HG03108 (cell line): ENCODE measurements around the gene CACNA2D4.

Experiments
- ATAC-seq: cut with Tn5 transposase; IDR thresholded peaks from one replicate; pipeline ENCODE4 v1.9.1; 2021; ENCODE audit warnings: moderate library complexity; ENCODE audit not compliant: unreplicated experiment

Gene CACNA2D4

DNA sequence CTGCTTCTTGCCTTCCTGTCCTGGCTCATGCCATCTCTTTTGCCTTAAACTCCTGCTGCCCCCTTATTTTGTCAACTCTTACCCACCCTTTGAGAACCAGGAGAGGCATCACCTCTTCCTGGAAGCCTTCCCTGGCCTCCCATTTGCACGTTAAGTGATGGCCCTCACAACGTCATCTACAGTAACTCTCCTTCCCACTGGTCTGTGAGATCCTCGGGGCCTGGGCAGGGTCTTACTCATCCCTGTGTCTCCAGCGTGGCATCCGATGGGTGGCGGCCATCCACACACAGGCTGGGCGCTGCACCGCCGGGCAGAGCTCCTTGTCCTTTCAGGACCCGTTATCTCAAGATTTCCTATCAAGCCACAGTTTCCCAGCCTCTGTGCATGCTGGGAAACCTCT, 16.8 kb upstream of the CACNA2D4 start:
- ATAC-seq, result no peak

DNA sequence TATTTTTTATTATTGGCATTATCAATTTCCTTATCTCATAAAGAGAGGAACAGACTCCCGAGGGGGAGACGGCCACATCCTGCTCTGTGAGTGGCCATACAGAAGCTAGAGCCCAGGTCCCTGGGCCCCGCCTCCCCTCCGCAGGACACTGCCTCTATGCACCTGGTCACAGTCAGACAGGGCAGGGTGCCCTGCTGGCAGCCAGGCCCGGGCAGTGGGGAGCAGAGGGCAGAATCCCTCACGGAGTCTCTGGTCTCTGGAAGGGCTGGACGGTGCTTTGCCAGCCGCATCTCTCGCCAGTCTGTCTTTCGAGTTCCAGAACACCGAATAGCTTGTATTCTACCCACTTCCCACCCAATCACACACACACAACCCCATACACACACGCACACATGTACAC, 16.4 kb upstream of the CACNA2D4 start:
- no peak for ATAC-seq

DNA sequence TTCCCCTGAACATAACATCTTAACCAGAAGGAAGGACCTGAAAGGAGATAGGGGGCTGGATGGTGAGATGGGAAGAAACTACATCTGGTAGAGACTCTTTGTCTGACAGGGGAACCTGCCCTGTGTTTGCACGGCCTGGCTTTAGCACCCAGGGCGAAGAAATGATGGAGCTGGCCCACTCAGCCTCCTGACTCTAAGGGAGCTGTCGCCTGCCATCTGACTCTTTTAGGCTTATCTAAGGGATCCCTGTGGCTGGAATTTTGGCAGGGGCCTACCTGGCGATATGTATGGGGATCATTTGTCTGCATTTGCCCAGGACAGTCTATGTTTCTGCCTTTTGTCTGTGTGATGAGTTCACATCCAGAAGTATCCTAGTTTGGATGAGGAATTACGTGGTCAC, 15.6 kb upstream of the CACNA2D4 start:
- no peak for ATAC-seq

DNA sequence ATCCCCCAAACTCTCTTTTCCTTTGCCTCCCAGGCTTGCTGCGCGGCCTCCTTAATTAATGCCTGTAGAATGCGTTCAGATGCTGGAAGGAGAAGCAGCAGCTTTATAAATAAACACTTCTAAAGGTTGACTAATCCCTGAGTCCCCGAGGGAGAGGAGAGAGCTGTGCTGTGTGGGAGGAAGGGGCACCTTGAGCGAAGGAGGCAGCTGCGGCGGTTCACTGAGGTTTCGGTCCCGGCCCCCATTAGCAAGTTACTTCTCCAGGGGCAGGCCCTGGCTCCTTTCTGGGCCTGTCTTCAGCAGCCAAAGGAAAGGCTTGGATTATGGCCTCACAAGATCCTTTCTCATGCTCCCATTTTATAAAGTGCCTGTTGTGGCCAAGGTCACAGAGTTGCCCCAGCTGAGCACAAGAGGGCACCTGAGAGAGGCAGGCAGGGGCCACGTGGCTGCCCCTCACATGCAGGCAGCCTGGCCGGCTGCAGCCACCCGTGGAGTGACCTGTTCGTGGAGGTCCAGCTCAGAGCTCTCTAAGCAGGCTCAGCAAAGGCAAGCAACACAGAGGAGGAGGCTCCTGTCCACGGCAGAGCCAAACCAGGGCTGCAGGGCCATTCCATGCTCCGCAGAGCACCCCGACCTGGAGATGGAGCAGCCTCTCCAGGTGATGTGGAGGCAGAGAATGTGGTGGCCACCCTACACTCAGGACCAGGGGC, 15.0 kb upstream of the CACNA2D4 start:
- peak; percentile 44 for ATAC-seq

DNA sequence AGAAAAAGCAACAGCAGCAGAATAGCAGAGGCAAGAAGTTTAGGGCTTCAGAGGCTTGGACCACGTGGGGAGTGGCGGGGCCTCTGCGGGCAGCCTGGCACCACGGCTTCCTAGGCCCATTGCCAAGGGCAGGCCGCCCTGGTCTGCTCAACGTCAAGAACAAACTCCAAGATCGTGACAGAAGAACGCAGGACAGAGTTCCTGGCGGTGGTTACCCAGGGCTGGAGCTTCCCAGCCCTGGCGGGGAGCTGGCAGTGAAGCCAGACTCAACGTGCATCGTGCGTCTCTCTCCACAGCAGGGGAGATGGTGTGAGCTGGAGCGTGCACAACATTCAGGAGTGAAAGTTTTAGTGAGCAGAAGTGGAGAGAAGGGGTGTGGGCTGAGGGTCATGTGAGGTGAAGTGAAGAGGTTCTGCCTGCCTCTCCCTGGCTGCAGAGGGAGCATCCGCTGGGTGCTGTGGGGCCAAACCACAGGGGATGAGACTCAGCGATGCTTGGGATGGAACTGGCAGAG, 13.9 kb upstream of the CACNA2D4 start:
- no peak for ATAC-seq

DNA sequence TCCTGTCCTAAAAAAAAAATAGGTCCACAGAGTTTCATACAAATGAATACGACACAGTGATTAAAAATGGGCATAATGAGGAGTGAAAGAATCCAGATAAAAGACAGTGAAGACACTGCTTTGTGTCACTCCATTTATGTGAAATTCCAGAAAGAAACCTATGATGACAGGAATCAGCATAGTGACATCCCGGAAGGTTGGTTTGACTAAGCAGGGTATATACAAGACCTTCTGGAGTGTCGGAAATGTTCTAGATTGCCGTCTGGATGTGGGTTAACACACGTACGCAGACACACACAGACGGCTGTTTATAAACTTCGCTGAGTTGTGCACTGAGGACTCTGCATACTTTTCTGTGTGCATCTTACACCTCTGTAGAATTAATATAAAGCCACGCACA, 13.2 kb upstream of the CACNA2D4 start:
- no peak for ATAC-seq

DNA sequence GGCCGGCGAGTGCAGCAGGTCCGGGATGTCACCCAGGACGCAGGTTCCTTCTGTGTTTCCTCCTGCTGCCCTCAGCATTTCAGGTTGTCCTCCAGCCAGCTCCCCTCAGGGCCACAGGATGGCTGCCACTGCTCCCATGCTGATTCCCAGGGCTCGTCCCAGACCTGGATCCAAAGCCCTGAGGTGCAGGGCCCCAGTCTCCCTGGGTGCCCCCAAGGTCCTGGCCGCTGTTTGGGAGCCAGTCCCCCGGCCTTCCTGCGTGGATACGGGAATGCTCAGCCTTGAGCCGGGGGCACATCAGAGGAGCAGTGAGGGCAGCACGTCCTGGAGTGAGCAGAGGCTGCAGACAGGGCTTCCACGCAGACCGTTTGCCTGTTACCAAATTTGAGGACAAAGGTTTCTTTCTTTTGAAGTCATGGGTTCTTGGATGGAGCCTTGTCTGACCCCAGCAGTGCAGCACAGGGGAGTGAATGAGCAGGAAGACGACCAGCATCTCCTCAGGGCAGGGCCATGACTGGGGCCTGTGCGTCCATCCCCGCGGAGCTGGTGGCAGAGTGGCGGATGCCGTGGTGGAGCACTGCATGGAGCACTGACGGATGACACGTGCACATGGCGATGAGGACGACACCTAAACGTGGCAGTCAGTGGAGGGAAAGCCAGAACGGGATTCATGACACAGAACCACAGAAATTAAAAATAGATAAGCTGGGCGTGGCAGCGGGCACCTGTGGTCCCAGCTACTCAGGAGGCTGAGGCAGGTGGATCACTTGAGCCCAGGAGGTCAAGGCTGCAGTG, 12.5 kb upstream of the CACNA2D4 start:
- ATAC-seq, result no peak

DNA sequence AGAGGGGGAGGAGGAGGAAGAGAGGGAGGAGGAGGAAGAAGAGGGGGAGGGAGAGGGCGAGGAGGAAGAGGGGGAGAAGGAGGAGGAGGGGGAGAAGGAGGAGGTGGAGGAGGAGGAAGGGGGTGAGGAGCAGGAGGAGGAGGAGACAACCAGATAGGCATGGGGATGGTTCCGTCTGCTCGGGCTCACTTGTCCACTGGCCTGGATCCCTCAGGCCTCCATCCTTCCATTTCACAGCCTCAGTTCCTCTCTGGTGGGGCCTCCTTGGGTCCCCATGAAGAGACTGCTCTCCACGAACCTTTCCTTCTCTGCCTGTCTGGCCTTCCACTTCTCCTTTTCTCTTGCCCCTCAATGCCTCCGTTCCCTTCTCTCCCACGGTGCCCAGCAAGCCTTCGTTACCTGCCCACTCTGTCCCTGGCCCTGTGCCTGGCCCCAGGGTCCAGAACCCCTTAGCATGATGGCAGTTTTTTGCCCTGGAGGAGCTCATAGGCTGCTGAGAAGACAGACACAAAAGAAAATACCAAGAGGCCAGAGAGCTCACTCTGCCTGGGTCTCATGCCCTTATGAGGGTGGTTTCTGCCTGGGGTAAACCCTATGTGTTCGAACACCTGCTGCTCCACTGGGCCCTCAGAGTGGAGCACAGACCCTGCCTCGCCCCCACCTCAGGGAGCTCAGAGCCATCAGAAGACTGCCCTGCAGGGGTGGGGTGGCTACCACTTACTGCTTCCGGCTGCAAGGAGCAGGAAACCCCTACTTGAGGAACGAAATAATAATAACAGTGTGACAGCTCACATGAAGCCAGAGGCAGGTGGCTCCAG, 11.7 kb upstream of the CACNA2D4 start:
- no peak for ATAC-seq

DNA sequence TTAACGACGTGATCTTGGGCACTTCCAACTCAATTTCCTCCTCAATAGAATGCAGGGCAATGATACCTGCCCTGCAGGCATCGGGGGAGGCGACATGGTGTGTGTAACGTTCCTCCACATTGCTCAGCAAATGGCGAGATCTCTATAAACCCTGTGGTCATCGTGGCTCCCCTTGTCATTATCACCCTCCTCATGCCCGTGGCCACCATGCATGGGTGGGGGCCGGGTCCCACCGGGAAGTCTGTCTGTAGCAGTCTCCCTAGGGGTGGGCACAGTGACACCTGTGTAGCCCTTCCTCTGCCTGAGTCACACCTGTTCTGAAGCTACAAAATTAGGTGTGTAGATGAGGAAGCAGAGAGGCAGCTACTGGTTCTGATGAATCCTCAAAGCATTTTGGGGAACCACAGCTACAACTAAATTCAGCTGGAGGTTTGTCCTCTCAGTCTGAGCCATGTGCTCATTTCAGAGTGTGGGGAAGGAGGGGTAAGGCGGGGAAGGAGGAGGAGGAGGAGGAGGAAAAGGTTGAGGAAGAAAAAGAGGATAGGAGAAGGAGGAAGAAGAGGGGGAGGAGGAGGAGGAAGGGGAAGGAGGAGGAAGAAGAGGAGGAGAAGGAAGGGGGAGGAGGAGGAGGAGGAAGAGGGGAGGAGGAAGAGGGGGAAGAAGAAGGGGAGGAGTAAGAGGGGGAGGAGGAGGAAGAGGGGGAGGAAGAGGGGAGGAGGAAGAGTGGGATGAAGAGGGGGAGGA, 11.0 kb upstream of the CACNA2D4 start:
- ATAC-seq, result no peak

DNA sequence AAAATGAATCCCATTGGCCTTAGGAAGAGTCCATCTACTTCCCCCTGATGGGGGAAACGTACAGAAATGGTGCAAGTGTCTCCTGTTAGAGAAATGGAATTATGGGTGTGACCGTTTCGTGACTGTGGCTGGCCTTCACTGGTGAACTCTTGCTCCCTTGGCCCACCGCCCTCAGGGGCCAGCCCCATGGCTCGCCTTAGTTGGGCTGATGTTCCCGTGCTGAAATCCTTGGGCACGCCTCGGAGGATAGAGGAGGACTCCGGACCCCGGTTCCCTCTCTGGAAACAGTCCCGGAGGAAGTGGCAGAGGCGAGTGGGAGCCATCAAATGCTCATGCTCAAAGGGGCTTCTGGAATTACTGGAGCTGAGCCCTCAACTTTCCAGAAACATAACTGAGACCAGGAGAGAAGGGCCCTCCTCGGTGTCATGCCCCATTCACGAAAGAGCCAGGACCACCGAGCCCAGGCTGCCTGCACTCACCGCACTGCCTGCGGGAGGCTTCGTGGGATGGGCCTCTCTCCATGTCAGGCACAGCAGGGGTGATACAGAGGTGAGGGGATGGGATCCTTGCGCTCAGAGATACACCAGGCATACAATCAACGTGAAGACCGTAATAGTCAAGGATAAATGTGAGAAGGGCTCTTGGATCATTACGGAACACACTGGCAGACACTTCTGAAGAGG, 10.1 kb upstream of the CACNA2D4 start:
- no peak for ATAC-seq

DNA sequence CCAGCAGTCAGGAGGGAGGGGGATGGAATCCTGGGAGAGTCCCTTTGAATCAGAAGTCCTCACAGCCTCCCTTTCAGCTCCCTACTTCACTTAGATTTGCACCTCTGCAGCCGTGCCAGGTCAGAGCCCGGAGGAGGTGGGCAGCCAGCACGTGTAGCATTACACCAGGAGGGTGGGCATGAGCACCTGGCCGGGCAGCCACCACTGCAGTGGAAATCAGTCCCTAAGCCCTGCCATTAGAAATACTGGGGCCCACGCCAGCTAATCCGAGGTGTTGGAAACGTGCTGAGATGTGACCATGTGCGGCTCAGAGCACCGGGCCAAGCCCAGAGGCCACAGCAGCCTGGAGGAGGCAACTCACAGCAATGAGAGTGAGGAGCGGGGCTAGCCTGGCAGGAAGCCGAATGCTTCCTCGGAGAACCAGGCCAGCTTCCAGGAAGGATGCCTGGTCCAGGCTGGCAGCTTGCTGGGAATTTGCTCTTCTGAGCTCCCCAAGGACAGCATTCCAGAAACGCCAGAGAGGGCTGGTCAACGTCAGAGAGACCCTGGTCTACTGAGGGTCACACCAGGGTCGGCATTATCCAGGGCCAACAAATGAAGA, 9.4 kb upstream of the CACNA2D4 start:
- no peak for ATAC-seq

DNA sequence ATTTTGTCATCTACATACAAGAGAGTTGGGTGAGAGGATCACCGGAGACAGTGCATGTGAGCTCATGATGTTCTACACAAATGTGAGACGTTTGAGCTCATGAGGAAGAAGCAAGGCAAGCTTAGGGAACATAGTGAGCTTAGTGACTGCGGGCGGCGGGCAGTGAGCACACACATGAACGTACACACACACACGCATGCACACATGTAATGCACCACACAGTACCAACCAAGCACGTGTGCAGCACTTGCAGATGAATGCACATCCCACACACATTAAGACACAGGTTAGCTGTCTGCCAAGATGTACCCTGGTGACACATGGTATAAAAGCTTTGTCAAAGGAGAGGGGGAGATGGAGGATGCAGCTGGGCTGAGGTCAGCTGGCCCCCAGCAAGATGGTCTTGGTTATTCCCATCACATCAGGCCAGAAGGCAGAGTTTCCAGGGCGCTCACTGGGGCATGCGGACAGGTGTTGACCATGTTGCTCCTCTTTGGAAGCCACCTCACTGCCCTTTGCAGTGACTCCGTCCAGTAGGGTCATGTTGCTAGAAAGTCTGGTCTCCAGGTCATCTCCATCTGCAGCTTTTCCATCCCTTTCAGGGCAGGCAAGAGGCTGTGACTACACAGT, 8.7 kb upstream of the CACNA2D4 start:
- no peak for ATAC-seq

DNA sequence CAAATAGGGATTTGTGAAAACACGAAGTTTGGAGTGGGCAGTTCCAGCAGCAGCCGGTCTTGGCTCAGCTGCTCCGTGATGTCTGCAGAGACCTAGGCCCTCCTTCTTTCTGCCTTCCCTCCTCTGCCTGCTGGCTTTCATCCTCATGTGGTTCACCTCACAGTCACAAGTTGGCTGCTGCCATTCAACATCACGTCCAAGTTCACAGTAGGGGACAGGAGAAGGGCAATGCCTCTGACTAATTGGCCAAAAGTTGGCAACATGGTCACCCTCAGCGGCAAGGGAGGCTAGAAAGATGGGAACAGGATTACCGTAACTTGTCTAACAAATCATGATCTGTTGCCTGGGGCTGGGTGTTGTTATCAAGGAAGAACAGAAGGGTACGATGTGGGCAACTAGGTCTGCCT, 7.8 kb upstream of the CACNA2D4 start:
- ATAC-seq, result no peak

DNA sequence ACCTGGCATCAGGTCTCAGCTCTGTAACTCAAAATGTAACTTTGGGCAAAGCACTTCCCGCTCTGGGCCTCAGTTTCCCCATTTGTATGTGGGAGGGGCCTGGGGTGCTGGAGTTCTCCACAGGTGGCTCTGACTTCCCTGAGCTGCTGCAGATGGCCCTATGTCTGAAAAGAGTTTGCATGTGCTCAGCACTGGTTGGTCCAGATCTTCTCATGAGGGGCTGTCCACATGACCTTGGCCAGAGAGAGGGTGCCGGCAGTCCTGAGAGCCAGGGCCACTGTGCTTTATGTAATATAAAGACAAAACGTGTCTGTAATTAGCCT, 7.2 kb upstream of the CACNA2D4 start:
- ATAC-seq, result no peak

DNA sequence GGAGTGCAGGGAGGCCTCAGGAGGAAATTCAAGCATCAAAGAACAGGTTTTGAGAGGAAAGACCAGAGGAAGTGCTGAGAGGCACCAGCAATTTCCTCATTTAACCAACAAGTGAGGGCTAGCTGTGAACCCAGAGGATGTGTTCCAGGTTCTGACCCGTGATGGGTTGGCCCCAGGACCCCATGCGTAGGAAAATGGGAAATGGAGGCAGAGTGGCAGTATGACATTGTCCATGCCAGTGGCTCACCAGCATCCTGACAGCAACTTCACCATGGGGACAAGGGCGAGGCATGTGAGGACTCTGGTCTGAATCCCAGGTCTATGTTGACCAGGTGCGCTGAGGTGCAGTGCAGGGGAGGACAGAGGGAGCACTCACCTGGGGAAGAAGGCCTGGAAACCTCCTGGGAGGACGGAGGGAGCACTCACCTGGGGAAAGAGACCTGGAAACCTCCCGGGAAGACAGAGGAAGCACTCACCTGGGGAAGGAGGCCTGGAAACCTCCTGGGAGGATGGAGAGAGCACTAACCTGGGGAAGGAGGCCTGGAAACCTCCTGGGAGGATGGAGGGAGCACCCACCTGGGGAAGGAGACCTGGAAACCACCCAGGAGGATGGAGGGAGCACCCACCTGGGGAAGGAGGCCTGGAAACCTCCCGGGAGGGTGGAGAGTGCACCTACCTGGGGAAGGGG, 6.7 kb upstream of the CACNA2D4 start:
- no peak for ATAC-seq

DNA sequence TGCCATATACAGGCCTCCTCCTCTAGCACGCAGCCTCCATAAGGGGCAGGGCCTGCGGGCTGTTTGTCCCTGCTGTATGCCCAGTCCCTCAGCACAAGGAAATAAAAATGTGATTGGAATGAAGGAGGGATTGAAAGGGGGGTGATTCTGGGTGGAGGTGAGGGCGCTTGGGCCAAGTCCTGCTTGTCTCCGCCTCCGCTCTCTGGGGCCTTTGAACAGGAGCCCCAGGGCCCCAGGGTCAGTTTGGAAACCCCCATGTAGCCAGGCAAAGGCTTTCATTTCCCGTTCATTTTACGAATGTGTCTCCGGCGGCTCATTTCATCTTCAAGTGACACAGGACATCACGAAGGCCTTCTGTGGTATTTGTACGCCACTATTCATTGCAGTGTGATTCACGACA, 4.5 kb upstream of the CACNA2D4 start:
- ATAC-seq, result no peak

DNA sequence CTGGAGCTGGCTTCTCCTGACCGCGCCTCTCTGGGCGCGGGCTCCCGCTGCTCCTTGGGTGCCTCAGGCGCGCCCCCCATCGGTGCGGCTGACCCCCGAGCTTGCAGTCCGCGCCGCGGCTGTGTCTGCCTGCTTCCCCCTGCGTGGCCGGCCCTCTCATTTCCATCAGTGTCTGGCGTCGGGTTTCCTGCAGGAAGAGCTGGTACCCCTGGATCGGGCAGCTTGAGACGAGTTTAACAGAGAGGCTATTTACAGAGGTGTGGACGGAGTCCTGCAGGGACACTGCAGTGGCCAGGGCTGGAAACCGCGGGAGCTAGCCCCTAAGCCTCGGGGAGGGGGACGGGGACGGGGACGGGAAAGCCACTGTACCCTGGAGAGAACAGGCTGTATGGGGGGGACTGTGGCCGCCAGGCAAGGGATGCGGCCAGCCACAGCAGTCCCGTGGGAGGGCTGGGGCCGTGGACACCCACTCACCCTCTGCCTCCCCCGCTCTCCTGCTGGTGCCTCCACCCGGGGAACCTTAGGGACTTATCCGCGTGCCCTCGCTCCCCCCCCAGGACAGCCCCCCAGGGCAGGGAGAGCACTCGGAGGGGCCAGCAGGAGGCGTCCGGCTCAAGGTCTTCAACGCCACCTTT, 3.7 kb upstream of the CACNA2D4 start:
- ATAC-seq, result no peak

DNA sequence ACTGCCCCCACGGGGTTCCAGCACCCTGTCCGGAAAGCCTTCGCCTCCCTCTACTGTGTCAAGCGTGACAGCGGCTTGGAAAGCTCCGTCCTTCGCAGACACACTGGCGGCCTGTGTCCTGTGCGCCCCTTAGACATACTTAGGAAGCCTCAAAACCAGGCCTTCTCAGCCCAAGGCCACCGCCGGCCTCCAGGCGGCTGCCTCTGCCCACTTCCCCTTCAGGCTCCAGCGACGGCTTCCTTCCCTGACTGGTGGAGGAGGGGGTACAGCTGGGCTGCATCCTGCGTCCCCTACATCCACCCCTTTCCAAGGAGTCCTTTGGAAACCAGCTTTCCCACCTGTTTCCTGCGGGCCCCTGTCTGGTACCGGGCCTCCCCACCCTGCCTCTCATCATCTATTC, 2.5 kb upstream of the CACNA2D4 start:
- ATAC-seq, result no peak

DNA sequence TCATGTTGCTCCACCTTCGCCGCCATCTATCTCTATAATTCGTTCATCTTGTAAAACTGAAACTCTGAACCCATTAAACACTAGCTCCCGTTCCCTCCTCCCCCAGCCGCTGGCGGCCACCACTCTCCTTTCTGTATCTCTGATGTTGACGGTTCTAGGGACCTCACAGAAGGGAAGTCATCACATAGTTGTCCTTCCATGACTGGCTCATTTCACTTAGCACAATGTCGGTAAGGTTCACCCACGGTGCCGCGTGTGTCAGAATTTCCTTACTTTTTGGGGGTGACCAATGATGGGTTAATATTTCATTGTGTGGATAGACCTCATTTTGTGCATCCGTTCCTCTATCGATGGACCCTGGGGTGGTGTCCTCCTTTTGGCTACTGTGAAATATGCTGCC, 2.0 kb upstream of the CACNA2D4 start:
- ATAC-seq, result no peak
